ENCODE measurements around the gene ZFP36L1.

Gene ZFP36L1

GRCh38 chr14:68795597-68796417 lies 2.9 kb upstream of the ZFP36L1 start:
- no peaks in the 10 kb centered on the region for H3K9me3 Mint-ChIP-seq
- H3K27ac Mint-ChIP-seq: peak overlapping the region; percentile 99
- peaks cover 61% of the 10 kb centered on the region for H3K4me1 Mint-ChIP-seq (ENCODE audit: low read depth)
- peak; percentile 90 for DNase-seq
- peak overlapping the region; percentile 89 for H3K4me3 Mint-ChIP-seq
- H3K36me3 Mint-ChIP-seq (ENCODE audit: low read depth): peaks cover 21% of the 10 kb centered on the region
- H3K27me3 Mint-ChIP-seq: no peaks in the 10 kb centered on the region

- no peaks in the 10 kb centered on the region for H3K9me3 Mint-ChIP-seq
- H3K27ac Mint-ChIP-seq: peak overlapping the region; percentile 99
- no peaks in the 10 kb centered on the region for H3K27me3 Mint-ChIP-seq
- H3K4me1 Mint-ChIP-seq (ENCODE audit: low read depth): peaks cover 57% of the 10 kb centered on the region
- peak overlapping the region; percentile 89 for H3K4me3 Mint-ChIP-seq
- peak; percentile 78 for DNase-seq
- peaks cover 29% of the 10 kb centered on the region for H3K36me3 Mint-ChIP-seq (ENCODE audit: low read depth)
Observed at GRCh38 chr14:68794851-68795596, 2.2 kb upstream of the ZFP36L1 start.

GRCh38 chr14:68794130-68794850 lies 1.4 kb upstream of the ZFP36L1 start:
- Mint-ChIP-seq H3K4me3 (peak overlapping the region; percentile 89), H3K9me3 (no peaks in the 10 kb centered on the region), H3K4me1 (ENCODE audit: low read depth) (peaks cover 54% of the 10 kb centered on the region), H3K27me3 (no peaks in the 10 kb centered on the region), H3K36me3 (ENCODE audit: low read depth) (peaks cover 36% of the 10 kb centered on the region), H3K27ac (peak overlapping the region; percentile 99)
- peak; percentile 90 for DNase-seq

DNA sequence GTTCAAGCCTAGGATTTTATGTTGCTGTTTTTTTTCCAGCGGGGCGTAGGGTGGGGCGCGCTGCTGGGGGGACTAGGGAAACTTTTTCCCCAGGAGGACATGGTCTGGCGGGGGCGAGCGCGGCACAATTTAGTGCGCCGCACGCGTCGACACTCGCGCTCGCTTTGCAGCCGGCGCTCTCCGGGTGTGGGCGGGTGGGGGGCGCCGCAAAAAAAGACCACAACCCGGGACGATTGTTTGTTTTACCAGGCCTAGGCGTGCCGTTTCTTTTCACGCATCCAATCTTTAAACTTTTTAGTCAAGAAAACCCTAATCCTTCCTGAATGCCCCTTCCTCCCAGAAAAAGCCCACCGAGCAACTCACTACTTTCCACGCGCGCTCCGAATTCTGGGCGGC lies 865 bp upstream of the ZFP36L1 start:
- peaks cover 41% of the 10 kb centered on the region for H3K36me3 Mint-ChIP-seq (ENCODE audit: low read depth)
- no peak for DNase-seq
- H3K27me3 Mint-ChIP-seq: no peaks in the 10 kb centered on the region
- H3K9me3 Mint-ChIP-seq: no peaks in the 10 kb centered on the region
- H3K4me3 Mint-ChIP-seq: peak overlapping the region; percentile 89
- H3K27ac Mint-ChIP-seq: peak overlapping the region; percentile 99
- peaks cover 56% of the 10 kb centered on the region for H3K4me1 Mint-ChIP-seq (ENCODE audit: low read depth)

DNA sequence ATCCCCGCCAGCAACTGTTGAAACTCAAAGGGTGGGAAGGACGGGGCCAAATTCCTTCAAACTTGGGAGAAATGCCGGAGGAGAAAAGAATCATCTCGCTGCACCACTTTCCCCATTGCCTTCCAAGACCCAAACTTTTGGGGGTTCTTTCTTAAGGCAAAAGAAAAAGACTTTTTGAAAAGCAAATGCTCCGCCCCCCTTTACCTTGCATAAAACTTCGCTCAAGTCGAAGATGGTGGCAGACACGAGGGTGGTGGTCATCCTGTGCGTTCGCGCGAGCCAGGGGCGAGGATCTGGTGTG lies 239 bp downstream of the ZFP36L1 start:
- DNase-seq: no peak
- Mint-ChIP-seq H3K36me3 (ENCODE audit: low read depth) (peaks cover 50% of the 10 kb centered on the region), H3K4me3 (peak overlapping the region; percentile 89), H3K27ac (peak overlapping the region; percentile 99), H3K27me3 (no peaks in the 10 kb centered on the region), H3K4me1 (ENCODE audit: low read depth) (peaks cover 54% of the 10 kb centered on the region), H3K9me3 (no peaks in the 10 kb centered on the region)

GRCh38 chr14:68791902-68792677 lies 777 bp downstream of the ZFP36L1 start:
- DNase-seq: peak; percentile 65
- Mint-ChIP-seq H3K36me3 (ENCODE audit: low read depth) (peaks cover 56% of the 10 kb centered on the region), H3K4me3 (peak overlapping the region; percentile 89), H3K9me3 (no peaks in the 10 kb centered on the region), H3K27ac (peak overlapping the region; percentile 99), H3K4me1 (ENCODE audit: low read depth) (peaks cover 54% of the 10 kb centered on the region), H3K27me3 (no peaks in the 10 kb centered on the region)

DNA sequence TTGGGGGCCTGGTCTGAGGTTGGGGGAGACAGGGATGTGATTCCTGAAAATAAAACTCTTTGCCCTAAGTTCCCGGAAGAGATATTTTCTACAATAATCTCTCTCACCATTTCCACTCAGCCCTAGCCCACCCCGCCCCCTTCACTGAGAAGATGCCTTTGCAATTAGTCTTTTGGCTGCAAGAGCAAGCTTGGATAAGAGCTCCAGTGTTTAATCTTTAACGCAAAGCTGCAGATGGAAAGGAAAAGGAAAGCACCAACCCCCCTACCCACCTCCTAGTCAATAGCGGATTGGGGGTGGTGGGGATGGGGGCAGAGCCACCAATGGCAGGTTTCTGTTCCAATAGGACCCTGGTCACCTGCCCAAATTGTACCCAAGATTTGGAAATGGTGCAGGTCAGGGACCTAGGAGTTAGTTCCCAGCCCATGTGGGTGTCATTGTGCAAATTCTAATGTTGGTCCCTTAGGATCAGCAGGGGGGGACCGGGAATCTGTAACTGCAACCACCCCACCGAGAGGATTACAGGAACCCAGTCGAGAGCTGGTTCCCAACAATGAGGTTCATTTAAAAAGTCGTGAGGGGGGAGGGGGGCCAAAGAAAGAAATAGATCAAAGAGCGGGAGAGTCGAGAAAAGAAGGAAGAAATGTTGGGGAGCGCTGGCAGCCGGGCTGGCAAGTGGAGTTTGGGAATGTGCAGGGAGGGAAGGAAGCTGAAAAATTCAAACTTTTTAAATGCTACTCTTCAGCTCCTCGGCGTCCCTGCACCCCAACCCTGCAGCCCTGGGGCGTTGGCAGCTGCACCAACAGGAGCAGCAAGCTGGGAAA lies 1.6 kb downstream of the ZFP36L1 start:
- Mint-ChIP-seq H3K27me3 (no peaks in the 10 kb centered on the region), H3K9me3 (no peaks in the 10 kb centered on the region), H3K4me1 (ENCODE audit: low read depth) (peaks cover 54% of the 10 kb centered on the region), H3K4me3 (peak overlapping the region; percentile 89), H3K36me3 (ENCODE audit: low read depth) (peaks cover 63% of the 10 kb centered on the region), H3K27ac (peak overlapping the region; percentile 99)
- DNase-seq: peak; percentile 56

DNA sequence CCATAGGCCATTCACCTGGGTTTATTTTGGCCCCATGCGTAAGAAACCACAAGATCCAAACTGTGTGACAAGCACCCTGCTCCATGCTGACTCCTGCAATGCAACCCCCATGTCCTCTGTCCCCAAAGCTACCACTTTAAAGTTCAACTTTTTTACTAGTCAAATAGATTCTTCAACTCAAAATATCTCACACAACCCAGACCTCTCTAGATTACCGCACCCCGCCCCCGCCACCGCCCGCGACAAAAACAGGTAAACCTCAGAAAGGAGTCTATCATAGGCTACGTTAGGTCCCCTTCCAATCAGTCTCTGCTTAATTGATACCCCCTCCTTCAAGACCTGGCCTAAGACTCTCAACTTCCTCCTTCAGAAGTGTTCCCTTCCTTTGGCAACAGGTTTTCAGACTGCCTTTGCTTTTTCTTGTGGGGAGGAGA lies 2.2 kb downstream of the ZFP36L1 start:
- no peaks in the 10 kb centered on the region for H3K9me3 Mint-ChIP-seq
- H3K27me3 Mint-ChIP-seq: no peaks in the 10 kb centered on the region
- peaks cover 68% of the 10 kb centered on the region for H3K36me3 Mint-ChIP-seq (ENCODE audit: low read depth)
- H3K4me1 Mint-ChIP-seq (ENCODE audit: low read depth): peaks cover 56% of the 10 kb centered on the region
- DNase-seq: peak; percentile 81
- peak overlapping the region; percentile 99 for H3K27ac Mint-ChIP-seq
- H3K4me3 Mint-ChIP-seq: peak overlapping the region; percentile 89

DNA sequence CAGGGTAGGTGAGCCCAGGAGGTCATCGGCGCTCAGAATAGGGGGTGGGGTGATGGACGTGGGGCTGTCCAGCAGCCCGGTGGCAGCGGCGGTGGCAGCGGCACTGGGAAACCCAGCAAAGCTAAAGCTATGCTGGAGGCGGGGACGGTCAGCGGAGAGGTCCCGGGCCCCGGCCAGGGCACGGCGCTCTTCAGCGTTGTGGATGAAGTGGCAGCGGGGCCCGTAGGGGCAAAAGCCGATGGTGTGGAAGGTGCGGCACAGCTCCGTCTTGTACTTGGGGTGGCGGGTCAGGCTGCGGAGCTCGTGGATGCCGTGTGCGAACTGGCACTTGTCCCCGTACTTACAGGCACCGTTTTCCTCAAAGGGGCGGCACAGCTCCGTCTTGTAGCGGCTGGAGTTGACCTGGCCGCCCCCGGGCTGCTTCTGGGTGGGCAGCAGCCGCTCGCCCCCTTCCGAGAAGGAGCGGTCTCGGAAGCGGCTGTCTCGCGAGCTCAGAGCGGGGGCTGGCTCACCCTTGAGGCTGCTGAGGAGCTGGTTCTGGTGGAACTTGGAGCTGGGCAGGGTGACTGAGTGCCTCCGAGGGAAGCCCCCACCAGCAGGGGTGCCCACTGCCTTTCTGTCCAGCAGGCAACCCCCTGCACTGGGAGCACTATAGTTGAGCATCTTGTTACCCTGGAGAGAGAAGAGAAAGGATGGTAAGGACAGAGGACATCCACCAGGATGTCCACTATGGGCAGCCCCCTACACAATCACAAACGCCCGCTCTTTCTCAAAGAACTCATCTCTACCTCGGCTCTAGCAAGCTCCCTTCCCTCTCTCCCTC lies 2.8 kb downstream of the ZFP36L1 start:
- peak; percentile 67 for DNase-seq

DNA sequence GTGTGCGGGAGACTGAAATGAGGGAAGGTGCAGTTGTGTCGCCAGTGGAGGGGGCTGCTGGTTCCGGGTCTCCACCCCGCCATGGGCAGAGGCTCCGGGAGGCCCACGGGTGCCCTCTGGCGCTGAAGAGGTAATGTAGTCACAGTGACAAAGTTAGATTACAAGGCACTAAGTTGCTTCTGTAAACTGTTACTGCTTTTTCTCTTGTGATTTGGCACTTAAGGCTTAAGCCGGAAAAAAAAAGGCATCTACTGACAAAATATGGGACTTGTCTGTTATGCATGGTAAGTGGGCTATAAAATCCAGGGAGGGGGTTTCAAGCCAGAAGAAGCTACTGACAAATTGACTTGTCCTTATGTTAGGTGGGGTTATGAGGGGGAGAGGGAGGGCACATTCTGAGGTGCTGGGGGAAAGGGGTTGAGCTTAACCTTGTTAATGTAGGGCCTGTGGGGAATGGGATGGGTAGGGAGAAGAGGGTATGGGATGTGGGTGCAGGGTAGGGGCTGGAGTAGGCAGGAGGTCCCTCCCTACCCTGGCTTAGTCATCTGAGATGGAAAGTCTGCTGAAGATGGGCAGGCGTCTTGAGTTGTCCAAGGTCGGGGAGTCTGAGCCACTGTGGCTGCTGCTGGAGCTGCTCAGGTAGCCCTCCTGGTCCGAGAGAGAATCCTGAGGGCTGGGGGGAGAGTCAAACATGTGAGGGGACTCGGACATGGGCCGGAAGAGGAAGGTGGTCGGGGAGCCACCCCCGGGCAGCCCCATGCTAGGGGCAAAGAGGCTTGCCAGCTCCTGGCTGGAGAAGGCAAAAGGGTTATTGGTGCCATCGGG lies 3.7 kb downstream of the ZFP36L1 start:
- Mint-ChIP-seq H3K36me3 (ENCODE audit: low read depth) (peaks cover 68% of the 10 kb centered on the region), H3K27me3 (no peaks in the 10 kb centered on the region), H3K4me3 (peak overlapping the region; percentile 89), H3K9me3 (no peaks in the 10 kb centered on the region), H3K27ac (peak overlapping the region; percentile 99), H3K4me1 (ENCODE audit: low read depth) (peaks cover 62% of the 10 kb centered on the region)
- DNase-seq: peak; percentile 86

More for the DNA sequence above, 2.8 kb downstream of the ZFP36L1 start:
- no peaks in the 10 kb centered on the region for H3K27me3 Mint-ChIP-seq
- peaks cover 62% of the 10 kb centered on the region for H3K4me1 Mint-ChIP-seq (ENCODE audit: low read depth)
- no peaks in the 10 kb centered on the region for H3K9me3 Mint-ChIP-seq
- peaks cover 68% of the 10 kb centered on the region for H3K36me3 Mint-ChIP-seq (ENCODE audit: low read depth)
- peak overlapping the region; percentile 89 for H3K4me3 Mint-ChIP-seq
- H3K27ac Mint-ChIP-seq: peak overlapping the region; percentile 99

GRCh38 chr14:68788275-68788995 lies 4.4 kb downstream of the ZFP36L1 start:
- Mint-ChIP-seq H3K27me3 (no peaks in the 10 kb centered on the region), H3K9me3 (no peaks in the 10 kb centered on the region), H3K27ac (peak overlapping the region; percentile 99), H3K4me3 (peak overlapping the region; percentile 89), H3K36me3 (ENCODE audit: low read depth) (peaks cover 68% of the 10 kb centered on the region), H3K4me1 (ENCODE audit: low read depth) (peaks cover 61% of the 10 kb centered on the region)
- DNase-seq: no peak

All from activated T-cell treated with anti-CD3 and anti-CD28 coated beads, Interleukin-2, amount 50 U/mL, for 24 hours (primary cell).